ENCODE measurements around the gene TRIO. TPM values are rescaled to one million over a fixed set of nuclear protein-coding genes. Genes with fewer than 3 reads are reported as not detected.
A peak's percentile ranks its signal among the peaks of the same experiment; 100 is the strongest.

TRIO gene
- total RNA-seq, 2 donors from 2014 or later: 62.0 to 137 TPM

DNA sequence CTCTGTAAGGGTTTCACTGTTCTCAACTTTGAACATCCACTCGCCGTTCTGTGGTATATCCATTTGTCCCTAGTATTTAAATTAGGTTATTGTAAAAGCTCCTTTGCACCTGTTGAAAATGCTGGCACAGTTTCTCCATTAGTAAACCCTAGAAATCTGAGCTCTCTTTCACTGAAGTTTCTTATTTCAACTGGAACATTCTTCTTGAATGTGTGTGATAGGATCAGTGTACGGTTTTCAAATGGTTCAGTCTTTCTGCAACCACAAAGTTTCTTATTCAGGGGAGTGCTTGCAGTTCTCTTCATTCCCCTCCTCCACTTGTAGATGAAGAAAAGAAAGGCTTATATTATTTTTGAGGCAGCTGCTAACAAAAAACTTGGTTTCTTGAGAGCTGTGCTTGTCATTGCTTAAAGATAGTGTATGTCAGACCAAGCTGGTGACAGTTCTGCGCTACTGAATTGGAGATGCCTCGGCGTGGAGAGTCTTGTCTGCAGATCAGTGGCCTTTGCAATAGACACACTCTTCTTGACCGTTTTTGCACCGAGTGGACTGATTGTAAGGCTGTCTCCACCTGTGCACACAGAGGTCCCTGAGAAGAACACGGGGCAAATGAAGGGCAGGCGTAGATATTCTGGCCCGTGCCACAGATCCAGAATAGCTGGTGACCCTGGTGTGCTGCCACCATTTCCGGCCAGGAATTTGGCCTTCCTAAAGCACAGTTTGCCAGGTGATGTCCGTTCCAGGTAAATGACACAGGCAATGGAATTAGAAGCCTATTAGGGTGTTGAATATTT is 102.2 kb downstream of the TRIO start:
- H3K27me3 ChIP-seq: no peaks in the 10 kb centered on the region
- H3K4me3 ChIP-seq: no peak overlapping the region
- 62 to 67% methylated on average over 13 of the region's 13 CpGs for WGBS, 2 donors
- no peaks in the 10 kb centered on the region for H3K36me3 ChIP-seq (replicated peaks in 1 of 2; ENCODE audit: insufficient read depth in 1 of 2, low read depth in 2 of 2)
- H3K4me1 ChIP-seq: peaks cover 5% of the 10 kb centered on the region
- intact Hi-C loops (cut with DNase I): no loop called here
- TF ChIP-seq POLR2A (IDR thresholded peaks at IDR 0.05): no peak
- TF ChIP-seq, protein P1, sequence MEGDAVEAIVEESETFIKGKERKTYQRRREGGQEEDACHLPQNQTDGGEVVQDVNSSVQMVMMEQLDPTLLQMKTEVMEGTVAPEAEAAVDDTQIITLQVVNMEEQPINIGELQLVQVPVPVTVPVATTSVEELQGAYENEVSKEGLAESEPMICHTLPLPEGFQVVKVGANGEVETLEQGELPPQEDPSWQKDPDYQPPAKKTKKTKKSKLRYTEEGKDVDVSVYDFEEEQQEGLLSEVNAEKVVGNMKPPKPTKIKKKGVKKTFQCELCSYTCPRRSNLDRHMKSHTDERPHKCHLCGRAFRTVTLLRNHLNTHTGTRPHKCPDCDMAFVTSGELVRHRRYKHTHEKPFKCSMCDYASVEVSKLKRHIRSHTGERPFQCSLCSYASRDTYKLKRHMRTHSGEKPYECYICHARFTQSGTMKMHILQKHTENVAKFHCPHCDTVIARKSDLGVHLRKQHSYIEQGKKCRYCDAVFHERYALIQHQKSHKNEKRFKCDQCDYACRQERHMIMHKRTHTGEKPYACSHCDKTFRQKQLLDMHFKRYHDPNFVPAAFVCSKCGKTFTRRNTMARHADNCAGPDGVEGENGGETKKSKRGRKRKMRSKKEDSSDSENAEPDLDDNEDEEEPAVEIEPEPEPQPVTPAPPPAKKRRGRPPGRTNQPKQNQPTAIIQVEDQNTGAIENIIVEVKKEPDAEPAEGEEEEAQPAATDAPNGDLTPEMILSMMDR (IDR thresholded peaks at IDR 0.05): no peak
- DNase-seq (no peak), ATAC-seq (no peak)
- no peak overlapping the region for H3K27ac ChIP-seq
- no peaks in the 10 kb centered on the region for H3K9me3 ChIP-seq

DNA sequence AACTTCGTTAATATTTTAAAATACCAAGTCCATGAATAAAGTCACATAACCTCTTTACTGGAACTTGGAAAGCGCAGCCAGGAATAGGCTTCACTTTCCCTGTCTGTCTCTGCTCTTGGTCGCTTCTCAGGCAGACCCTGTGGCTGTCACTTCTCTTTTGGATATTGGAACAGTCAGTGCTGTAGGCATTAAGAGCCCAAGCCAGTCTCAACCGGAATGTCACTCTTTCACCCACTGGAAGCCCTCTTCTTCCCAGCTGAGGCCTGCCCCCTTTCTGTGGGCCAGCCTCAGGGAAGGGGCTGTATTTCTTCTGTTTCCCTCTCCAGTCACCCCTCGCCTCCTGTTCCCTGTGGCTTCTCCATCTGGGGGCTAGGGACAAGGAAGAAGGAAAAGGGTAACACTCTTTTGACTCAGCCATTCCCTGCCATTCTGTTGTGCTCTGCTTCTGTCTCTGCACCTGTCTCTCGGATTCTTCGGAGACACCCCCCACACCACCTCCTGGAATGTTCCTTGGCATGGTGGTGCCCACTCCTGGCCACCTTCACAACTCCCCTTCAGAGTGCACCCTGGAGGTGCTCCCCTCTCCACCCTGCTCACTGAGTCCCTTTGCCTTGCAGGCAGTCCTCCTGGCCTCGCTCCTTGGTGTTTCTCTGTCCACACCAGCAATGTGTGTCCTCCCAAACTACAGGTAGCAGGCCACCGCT is 103.4 kb downstream of the TRIO start:
- 93 to 96% methylated on average over 9 of the region's 9 CpGs for WGBS, 2 donors
- no peak for TF ChIP-seq POLR2A (IDR thresholded peaks at IDR 0.05)
- TF ChIP-seq, protein P1 (IDR thresholded peaks at IDR 0.05): no peak
- Histone ChIP-seq H3K27me3 (no peaks in the 10 kb centered on the region), H3K27ac (no peak overlapping the region), H3K4me3 (no peak overlapping the region), H3K4me1 (peaks cover 8% of the 10 kb centered on the region), H3K36me3 (replicated peaks in 1 of 2; ENCODE audit: insufficient read depth in 1 of 2, low read depth in 2 of 2) (no peaks in the 10 kb centered on the region), H3K9me3 (no peaks in the 10 kb centered on the region)
- ATAC-seq: no peak
- no peak for DNase-seq
- intact Hi-C loops (cut with DNase I): no loop called here

DNA sequence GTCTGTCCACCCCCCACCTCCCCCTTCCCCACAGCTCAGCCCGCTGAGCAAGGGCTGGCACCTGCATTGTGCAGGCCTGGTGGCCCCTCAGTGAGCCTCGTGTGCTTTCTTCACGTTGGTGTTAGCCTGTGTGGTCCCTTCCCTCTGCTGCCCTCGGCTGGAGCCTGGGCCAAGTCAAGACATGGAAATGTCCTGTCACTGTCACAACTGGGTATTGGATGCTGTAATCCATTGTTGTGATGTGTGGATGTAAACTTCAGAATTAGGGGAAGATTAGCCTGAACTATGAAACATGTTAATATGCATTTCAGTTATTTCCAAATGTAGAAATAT is 103.9 kb downstream of the TRIO start:
- ATAC-seq: no peak
- Histone ChIP-seq H3K27me3 (no peaks in the 10 kb centered on the region), H3K27ac (no peak overlapping the region), H3K9me3 (no peaks in the 10 kb centered on the region), H3K4me3 (no peak overlapping the region), H3K36me3 (replicated peaks in 1 of 2; ENCODE audit: insufficient read depth in 1 of 2, low read depth in 2 of 2) (no peaks in the 10 kb centered on the region), H3K4me1 (peaks cover 8% of the 10 kb centered on the region)
- WGBS, 2 donors: 69 to 83% methylated on average over 2 to 4 of the region's 4 CpGs
- intact Hi-C loops (cut with DNase I): no loop called here
- no peak for DNase-seq
- TF ChIP-seq POLR2A (IDR thresholded peaks at IDR 0.05): no peak
- TF ChIP-seq, protein P1 (IDR thresholded peaks at IDR 0.05): no peak

DNA sequence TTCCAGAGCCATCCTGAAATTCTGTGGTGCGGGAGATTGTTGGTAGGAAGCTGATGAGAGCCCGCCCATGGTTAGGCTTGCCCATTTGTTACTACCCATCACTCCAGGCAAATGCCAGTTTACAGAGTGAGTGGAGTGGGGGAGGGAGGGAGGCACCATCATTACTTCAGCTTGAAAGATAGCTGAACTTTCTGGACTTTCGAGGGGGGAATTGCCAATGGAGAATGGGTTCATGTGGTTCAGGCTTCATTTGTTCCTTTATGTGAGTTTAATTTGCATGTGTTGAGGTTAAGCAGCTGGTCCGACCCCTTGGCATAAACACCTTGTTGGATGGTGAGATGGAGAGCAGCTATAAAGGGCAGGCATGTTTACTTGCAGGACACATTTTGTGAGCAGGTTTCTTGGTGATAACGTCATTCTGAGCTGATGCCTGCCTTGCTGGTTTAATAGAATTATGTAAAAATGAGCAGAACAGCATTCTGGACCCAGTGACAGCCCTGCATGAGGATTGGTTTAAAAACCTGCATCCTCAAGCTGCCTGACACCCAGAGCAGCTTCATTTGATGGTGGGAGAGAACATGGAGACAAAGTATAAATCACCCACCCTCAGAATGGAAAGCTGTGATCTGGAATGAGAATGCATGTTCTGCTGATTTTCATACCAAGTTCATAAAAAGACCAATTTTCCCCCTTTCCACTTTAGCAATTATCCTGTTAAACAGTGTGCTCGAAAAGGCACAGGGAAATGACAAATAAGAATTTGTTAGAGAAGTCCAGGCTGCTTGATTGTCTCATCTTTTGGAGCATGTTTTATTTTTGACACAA is 106.3 kb downstream of the TRIO start:
- DNase-seq (no peak), ATAC-seq (no peak)
- 85 to 87% methylated on average over 6 of the region's 6 CpGs for WGBS, 2 donors
- H3K36me3 ChIP-seq (replicated peaks in 1 of 2; ENCODE audit: insufficient read depth in 1 of 2, low read depth in 2 of 2): no peaks in the 10 kb centered on the region
- intact Hi-C loops (cut with DNase I): loop anchor here (10.0 kb wide), 1 partner anchor 115 kb away; no protein-coding TSS in a partner anchor
- no peaks in the 10 kb centered on the region for H3K9me3 ChIP-seq
- H3K27me3 ChIP-seq: no peaks in the 10 kb centered on the region
- H3K4me3 ChIP-seq: no peak overlapping the region
- peaks cover 8% of the 10 kb centered on the region for H3K4me1 ChIP-seq
- H3K27ac ChIP-seq: peak overlapping the region in 1 of 4 donors; percentile 20
- no peak for TF ChIP-seq POLR2A (IDR thresholded peaks at IDR 0.05)
- TF ChIP-seq, protein P1 (IDR thresholded peaks at IDR 0.05): no peak
